NCI-H128 (cell line): ENCODE data around the gene GARIN3.
"Not testable (repeated sequence)": the region's sequence is repeated elsewhere in the genome, so short reads cannot be mapped to it uniquely, and the experiment has no call there.

Experiments
- DNase-seq: peaks from one replicate; lab custom pipeline; 2025; ENCODE audit not compliant: unreplicated experiment; lab: John Stamatoyannopoulos, UW

The GARIN3 gene

GRCh38 chr5:157166214-157167213 is at the start of gene GARIN3:
GARIN3 (minus strand) TSS chr5:157166264; CDS start chr5:157166168, 96 bp downstream.
- no peak for DNase-seq

DNA sequence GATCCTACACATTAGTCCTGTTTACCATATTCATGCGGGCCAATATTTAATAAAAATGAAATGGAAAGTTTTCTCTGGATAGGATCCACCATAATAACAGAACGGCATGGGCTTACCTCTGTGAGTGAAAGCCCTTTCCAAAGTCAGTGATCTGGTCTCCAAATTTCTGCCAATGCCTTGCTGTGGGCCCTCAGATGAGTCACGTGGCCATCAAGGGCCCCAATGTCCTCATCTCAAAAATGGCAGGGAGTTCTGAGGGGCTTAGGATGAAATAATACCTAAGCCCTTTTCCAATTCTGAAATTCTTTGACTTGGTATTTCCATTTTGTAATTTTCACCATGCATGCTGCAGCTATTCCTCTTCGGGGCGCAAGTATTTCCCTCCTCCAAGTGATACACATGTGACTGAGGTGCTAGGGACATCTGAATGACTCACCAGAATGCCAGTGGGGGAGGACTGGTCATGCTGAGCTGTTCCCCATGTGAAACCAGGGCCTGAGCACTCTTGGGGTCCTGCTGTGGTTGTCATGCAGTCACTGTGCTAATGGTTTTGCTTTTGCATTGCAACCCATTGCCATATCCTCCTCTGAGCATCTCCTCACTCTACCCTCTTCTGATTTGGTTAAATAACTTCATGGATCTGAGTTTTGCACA is 49.6 kb upstream of the GARIN3 start:
- no peak for DNase-seq

DNA sequence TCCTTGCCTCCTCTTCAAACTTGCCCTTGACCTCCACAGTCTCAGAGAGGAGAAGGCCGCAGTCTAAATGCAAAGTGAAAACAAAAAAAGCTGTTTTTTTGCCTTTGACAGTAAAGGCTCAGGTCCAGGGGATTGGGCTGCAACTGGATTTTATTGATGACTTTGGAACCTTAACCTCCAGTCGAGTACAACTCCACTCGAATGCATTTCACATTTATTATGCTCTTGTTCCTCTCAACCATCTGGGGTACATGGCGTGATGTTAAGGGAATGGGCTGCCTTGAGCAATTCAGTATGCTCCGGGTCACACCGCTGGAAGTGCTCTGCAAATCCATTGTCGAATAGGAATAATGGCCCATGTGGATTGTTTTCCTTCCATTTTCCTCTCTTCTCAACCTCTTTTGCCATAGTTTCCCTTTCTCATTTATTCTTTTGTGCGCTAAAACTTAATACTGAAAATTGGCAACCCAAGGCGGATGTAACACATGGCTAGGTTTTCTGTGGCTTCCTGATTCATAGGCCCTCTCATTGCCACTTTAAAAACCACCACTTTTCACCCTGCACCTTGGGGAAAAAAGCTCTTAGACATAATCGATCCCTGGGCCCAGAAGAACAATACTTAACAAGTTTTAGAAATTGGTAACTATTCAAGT is 48.9 kb upstream of the GARIN3 start:
- no peak for DNase-seq

DNA sequence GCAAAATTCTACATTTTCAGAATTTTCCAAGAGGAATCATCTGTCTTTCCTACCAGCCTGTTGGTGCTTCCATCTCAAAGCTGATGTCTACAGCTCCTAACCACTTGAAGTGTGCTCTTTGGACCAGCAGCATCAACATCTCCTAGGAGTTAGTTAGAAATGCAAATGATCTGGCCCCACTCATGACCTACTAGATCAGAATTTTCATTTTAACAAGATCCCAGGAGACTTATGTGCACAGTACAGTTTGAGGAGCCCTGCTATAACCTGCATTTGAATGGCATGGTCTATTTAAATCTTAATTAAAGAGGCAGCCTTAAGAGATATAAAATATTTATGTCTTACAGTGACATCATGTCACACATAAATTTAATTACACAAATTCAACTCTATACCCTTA is 48.4 kb upstream of the GARIN3 start:
- no peak for DNase-seq

DNA sequence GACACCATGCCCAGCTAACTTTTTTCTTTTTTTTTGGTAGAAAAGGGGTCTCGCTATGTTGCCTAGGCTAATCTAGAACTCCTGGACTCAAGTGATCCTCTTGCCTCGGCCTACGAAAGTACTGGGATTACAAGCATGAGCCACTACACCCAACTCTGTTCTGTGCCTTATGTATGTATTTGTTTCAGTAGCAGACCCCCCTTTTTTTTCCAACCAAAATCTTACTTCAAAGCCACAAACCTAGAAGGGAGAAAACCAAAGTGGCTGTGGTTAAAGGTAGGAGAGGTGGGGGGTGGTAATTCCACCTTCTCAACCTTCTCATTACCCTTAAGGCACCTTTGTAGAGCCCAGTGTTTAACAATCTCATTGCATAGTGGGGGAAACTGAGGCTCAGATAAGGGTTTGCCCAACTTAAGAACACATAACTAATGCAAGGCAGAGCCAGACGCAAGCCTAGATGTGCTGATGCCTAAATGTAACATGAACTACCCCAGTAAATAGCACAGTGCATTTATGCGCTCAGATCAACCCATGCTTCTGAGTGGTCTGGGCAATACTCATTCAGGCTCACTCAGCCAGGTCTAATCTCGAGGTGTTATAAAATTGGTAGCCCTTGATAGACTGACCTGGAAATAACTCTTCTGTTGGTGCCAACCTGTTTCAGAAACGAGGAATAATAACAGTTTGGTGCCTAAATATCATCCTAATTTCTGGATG is 47.6 kb upstream of the GARIN3 start:
- DNase-seq, result no peak

GRCh38 chr5:157212307-157212706 is 46.2 kb upstream of the GARIN3 start:
- no peak for DNase-seq

- DNase-seq, result not testable (repeated sequence)
These were observed 44.6 kb upstream of the GARIN3 start for GRCh38 chr5:157210652-157211051.

- DNase-seq, result no peak
These were observed 39.6 kb upstream of the GARIN3 start for GRCh38 chr5:157205708-157206107.

DNA sequence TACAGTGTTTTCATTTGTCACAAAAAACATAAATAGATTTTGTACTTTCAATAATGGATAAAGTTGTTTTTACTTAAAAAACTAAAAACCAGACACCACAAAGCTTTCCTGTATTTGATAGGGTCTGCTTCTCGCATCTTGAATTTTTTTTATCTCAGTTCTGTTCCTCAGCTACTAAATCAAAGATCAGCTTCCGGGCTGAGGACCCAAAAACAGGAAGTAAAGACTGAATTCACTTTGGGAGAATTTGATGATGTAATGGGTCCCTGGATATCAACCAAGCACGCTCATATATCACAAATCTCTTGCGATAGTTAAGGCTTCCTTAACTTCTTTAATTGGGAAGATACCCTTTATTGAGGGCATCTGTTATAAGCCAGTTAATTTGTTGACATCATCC is 38.7 kb upstream of the GARIN3 start:
- no peak for DNase-seq

DNA sequence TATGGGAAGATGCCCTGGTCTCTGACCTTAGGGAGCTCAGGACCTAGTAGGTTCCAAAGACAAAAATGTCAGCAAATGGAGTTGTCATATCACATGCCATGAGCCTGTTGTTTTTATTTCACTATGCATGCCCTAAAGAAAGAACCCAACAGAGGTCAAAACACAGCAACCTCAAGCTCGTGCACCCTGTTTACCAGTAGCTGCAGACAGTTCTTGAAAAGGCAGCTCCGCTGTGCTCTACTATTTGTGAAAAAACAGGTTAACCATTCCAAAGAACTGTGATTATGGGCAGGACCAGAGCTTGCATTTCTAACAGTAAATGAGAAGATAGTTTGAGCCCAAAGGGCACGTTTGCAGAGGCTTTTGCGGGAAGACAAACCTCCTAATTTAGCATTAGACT is 37.4 kb upstream of the GARIN3 start:
- DNase-seq, result no peak

DNA sequence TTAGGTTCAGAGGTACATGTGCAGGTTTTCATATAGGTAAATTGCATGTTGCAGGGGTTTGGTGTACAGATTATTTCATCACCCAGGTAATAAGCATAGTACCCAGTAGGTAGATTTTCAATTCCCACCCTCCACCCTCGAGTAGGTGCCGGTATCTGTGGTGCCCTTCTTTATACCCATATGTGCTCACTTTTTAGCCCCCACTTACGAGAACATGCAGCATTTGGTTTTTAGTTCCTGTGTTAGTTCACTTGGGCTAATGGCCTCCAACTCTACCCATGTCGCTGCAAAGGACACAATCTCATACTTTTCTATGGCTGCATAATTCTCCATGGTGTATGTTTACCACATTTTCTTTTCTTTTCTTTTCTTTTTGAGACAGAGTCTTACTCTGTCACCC is 35.8 kb upstream of the GARIN3 start:
- no peak for DNase-seq

DNA sequence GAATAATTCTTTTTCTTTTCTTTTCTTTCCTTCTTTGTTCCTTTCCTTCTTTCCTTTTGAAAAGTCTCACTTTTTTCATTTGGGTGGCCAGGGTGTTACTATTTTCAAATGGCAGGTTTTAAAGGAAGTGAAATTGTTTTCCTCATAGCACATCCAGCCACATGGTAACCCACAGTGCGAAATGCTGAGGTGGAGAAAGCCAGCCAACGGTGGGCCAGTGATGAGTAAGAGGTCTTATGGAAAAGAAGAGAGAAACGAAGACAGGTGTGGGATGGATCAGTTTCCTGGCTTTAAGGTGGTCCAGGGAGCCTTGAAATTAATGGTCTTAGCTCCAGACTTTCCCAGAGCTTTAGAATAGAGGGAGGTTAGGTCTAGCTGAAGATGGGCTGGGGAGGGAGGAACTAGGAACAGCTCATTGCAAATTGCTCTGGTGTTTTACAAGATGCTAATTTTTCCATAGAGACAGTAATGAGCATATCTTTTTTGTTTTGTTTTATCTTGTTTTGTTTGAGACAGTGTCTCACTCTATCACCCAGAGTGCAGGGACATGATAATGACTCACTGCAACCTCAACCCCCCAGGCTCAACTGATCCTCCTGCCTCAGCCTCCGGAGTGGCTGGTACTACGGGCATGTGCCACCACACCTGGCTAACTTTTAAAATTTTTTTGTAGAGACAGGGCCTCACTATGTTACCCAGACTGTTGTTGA is 32.4 kb upstream of the GARIN3 start:
- DNase-seq, result no peak

GRCh38 chr5:157197086-157197485 is 31.0 kb upstream of the GARIN3 start:
- no peak for DNase-seq

DNA sequence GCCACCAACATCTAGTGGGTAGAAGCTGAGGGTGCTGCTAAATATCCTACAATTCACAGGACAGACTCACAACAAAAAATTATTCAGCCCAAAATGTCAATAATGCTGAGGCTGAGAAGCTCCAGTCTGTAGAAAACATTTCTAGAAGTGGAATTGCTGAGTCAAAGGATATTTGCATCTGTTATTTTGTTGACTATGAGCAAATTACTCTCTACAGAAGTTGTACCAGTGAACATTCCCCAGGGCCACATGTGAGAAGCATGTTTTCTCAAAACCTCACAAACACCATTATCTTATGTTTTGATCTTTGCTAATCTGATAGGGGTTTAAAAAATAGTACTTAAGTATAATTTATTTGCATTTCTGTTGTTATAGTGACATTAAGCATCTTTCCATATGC is 30.0 kb upstream of the GARIN3 start:
- no peak for DNase-seq

DNA sequence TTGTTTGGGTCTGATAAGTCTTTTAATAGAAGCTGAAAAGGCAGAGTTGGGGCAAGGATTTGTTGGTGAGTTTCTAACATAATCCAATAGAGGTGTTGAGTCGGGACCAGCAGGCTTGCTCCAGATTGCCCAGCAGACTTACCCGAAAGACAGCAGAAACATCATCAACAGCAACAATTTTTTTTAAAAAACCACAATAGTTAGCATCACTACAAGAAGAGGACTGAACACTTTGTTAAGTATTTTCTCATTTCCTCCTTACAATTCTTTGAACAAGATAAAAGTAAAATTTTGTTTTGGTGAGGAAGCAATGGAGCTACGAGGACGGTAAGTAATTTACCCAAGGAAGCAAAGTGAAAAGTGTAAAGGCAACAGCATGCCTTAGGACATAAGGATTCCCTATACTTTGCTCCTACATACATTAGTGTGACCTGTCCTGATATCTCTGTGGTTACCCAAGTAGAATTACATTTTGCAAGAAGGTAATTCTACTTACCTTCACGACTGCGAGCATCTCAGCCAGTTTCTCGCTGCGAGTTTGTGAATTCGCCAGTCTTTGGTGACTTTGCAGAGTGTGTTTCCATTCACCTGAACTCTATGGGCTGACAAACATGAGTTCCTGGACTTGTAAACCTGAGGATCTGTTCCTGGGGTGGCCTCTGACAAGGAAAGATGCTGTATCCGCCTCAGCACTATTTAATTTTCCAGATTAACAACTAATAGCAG is 27.8 kb upstream of the GARIN3 start:
- no peak for DNase-seq

DNA sequence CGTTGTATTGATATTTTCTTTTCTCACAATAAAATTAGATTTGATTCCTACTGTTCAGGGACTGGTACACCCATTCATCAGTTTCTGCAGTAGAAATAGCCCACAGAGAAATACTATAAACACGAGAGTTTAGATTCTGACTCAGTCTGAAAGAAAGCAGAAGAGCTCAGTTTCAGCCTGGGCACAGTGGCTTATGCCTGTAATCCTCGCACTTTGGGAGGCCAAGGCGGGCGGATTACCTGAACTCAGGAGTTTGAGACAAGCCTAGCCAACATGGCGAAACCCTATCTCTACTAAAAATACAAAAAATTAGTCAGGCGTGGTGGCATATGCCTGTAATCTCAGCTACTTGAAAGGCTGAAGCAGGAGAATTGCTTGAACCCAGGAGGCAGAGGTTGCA is 23.2 kb upstream of the GARIN3 start:
- no peak for DNase-seq

DNA sequence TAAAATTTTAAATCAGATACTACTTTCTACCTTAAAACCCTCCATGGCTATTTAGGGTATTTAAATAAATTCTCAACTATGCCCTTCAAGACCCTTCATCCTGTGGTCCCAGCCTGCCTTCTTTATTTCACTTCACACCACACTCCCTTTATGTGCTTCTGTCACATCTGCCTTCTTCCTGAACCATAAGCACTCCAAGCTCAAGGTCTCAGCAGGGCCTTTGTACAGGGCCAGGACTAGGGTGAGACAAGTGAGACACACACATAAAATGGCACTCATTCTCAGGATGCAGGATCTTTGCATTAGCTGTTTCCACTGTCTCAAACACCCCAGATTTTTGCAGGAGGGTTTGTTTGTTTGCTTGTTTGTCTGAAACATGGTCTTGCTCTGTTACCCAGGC is 22.2 kb upstream of the GARIN3 start:
- DNase-seq, result no peak

DNA sequence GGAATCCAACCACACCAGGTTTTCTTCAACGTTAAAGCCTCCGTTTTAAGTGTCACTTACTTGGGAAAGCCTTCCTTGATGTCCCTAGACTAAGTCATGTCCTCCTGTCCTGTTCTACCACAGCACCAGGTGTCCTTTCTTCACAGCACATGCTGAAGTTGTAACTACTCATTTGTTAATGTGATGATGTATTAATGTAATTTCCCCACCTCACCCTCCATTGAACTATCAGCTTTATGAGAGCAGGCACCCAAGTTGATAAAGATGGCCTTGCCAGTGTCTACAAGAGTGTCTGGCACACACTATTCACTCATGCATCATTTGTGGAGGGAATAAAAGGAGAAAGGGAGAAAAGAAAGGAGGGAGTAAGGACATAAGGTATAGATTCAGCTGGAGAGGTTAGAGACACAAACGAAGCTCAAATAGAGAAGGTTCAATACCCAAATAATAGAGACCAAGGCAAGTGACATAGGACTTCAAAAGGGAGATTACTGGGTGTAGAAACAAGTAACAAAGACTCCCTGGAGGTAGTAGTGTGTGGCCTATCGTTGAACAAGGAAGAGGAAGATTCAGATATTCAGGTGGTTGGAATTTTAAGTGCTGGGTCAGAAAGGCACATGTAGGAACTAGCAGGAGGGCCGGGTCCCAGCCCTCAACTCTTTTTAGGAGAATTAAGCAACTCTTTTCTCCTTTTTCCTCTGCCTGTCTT is 21.1 kb upstream of the GARIN3 start:
- no peak for DNase-seq
